IPS-20b (cell line): ENCODE measurements around the gene THAP4.

ENCODE experiments used
- H3K27ac ChIP-seq: one replicate; pipeline ENCODE4 v1.5.1; 2013; ENCODE audit warnings: low read length
- H3K27me3 ChIP-seq: 2 replicates; pipeline ENCODE4 v1.6.1; 2013; ENCODE audit warnings: mild to moderate bottlenecking, low read length, inconsistent platforms; ENCODE audit not compliant: insufficient read depth
- H3K36me3 ChIP-seq: 2 replicates; pipeline ENCODE4 v1.6.1; 2013; ENCODE audit warnings: low read depth, mild to moderate bottlenecking, inconsistent platforms, low read length, moderate library complexity; ENCODE audit not compliant: insufficient read depth
- H3K4me1 ChIP-seq: 2 replicates; pipeline ENCODE4 v1.6.1; 2013; ENCODE audit warnings: mild to moderate bottlenecking, control low read depth, inconsistent platforms, low read length, moderate library complexity; ENCODE audit not compliant: insufficient read depth
- H3K4me3 ChIP-seq: 2 replicates; pipeline ENCODE4 v1.5.1; 2013; ENCODE audit warnings: mild to moderate bottlenecking, low read length, inconsistent platforms
- H3K9ac ChIP-seq: 2 replicates; pipeline ENCODE4 v1.6.1; 2013; ENCODE audit warnings: low read depth, mild to moderate bottlenecking, inconsistent platforms, low read length, moderate library complexity
- H3K9me3 ChIP-seq: 2 replicates; pipeline ENCODE4 v1.6.1; 2013; ENCODE audit warnings: mild to moderate bottlenecking, low read depth, low read length, inconsistent platforms; ENCODE audit not compliant: insufficient read depth

The THAP4 gene

GRCh38 chr2:241645915-241646645 is 9.1 kb upstream of the THAP4 start:
- Histone ChIP-seq H3K36me3 (peaks cover 4% of the 10 kb centered on the region), H3K4me3 (no peak overlapping the region), H3K9me3 (no peaks in the 10 kb centered on the region), H3K27ac (no peak overlapping the region), H3K9ac (no peak overlapping the region), H3K4me1 (peaks cover 13% of the 10 kb centered on the region), H3K27me3 (no peaks in the 10 kb centered on the region)

- no peak overlapping the region for H3K4me3 ChIP-seq
These were observed 8.3 kb upstream of the THAP4 start for GRCh38 chr2:241645056-241645914.

GRCh38 chr2:241641631-241642030 is 4.7 kb upstream of the THAP4 start:
- Histone ChIP-seq H3K27ac (no peak overlapping the region), H3K36me3 (peaks cover 16% of the 10 kb centered on the region), H3K4me3 (no peak overlapping the region), H3K27me3 (no peaks in the 10 kb centered on the region), H3K9me3 (no peaks in the 10 kb centered on the region; the same call in 1 of the 2 replicates), H3K4me1 (peaks cover 3% of the 10 kb centered on the region), H3K9ac (no peak overlapping the region)

More at GRCh38 chr2:241645056-241645914, 8.3 kb upstream of the THAP4 start:
- Histone ChIP-seq H3K9ac (no peak overlapping the region), H3K36me3 (peaks cover 3% of the 10 kb centered on the region), H3K27me3 (no peaks in the 10 kb centered on the region), H3K9me3 (no peaks in the 10 kb centered on the region), H3K4me1 (peaks cover 7% of the 10 kb centered on the region), H3K27ac (no peak overlapping the region)

GRCh38 chr2:241640165-241640795 is 3.3 kb upstream of the THAP4 start:
- Histone ChIP-seq H3K4me1 (peaks cover 3% of the 10 kb centered on the region), H3K9me3 (no peaks in the 10 kb centered on the region; the same call in 1 of the 2 replicates), H3K9ac (no peak overlapping the region; the same call in 1 of the 2 replicates), H3K36me3 (peaks cover 16% of the 10 kb centered on the region; the same call in 1 of the 2 replicates), H3K4me3 (no peak overlapping the region), H3K27ac (no peak overlapping the region), H3K27me3 (no peaks in the 10 kb centered on the region)

- Histone ChIP-seq H3K4me3 (no peak overlapping the region), H3K27me3 (no peaks in the 10 kb centered on the region), H3K9me3 (no peaks in the 10 kb centered on the region; the same call in 1 of the 2 replicates), H3K4me1 (peaks cover 3% of the 10 kb centered on the region), H3K36me3 (peaks cover 17% of the 10 kb centered on the region; the same call in 1 of the 2 replicates), H3K9ac (no peak overlapping the region), H3K27ac (no peak overlapping the region)
These were observed 2.4 kb upstream of the THAP4 start for GRCh38 chr2:241639385-241639784.

- H3K4me3 ChIP-seq = peak overlapping the region; percentile 98
- peaks cover 21% of the 10 kb centered on the region; the same call in 1 of the 2 replicates for H3K36me3 ChIP-seq
- no peak overlapping the region for H3K9ac ChIP-seq
These were observed 2.0 kb upstream of the THAP4 start for GRCh38 chr2:241638940-241639339.

GRCh38 chr2:241637795-241638660 is 1.1 kb upstream of the THAP4 start:
- Histone ChIP-seq H3K4me1 (peaks cover 3% of the 10 kb centered on the region), H3K9me3 (no peaks in the 10 kb centered on the region; the same call in 1 of the 2 replicates), H3K36me3 (peaks cover 30% of the 10 kb centered on the region), H3K27me3 (no peaks in the 10 kb centered on the region), H3K27ac (no peak overlapping the region), H3K4me3 (peak overlapping the region; percentile 98), H3K9ac (peak overlapping the region; percentile 96)

More at GRCh38 chr2:241638940-241639339, 2.0 kb upstream of the THAP4 start:
- no peaks in the 10 kb centered on the region for H3K27me3 ChIP-seq
- H3K4me1 ChIP-seq = peaks cover 3% of the 10 kb centered on the region
- no peak overlapping the region for H3K27ac ChIP-seq
- no peaks in the 10 kb centered on the region; the same call in 1 of the 2 replicates for H3K9me3 ChIP-seq

GRCh38 chr2:241636182-241637017 is 558 bp downstream of the THAP4 start:
- Histone ChIP-seq H3K4me1 (no peaks in the 10 kb centered on the region; the same call in 1 of the 2 replicates), H3K9me3 (no peaks in the 10 kb centered on the region; the same call in 1 of the 2 replicates), H3K4me3 (peak overlapping the region; percentile 98), H3K27me3 (no peaks in the 10 kb centered on the region), H3K27ac (no peak overlapping the region), H3K9ac (peak overlapping the region; percentile 81), H3K36me3 (peaks cover 46% of the 10 kb centered on the region)

- H3K27ac ChIP-seq = no peak overlapping the region
- peak overlapping the region; percentile 81 for H3K9ac ChIP-seq
- no peaks in the 10 kb centered on the region; the same call in 1 of the 2 replicates for H3K9me3 ChIP-seq
- H3K36me3 ChIP-seq = peaks cover 52% of the 10 kb centered on the region
- no peaks in the 10 kb centered on the region; the same call in 1 of the 2 replicates for H3K4me1 ChIP-seq
- H3K4me3 ChIP-seq = peak overlapping the region; percentile 89
- H3K27me3 ChIP-seq = no peaks in the 10 kb centered on the region
These were observed 1.2 kb downstream of the THAP4 start for GRCh38 chr2:241635756-241636155.

GRCh38 chr2:241633561-241633960 is 3.4 kb downstream of the THAP4 start:
- Histone ChIP-seq H3K27ac (no peak overlapping the region), H3K9ac (no peak overlapping the region), H3K4me3 (no peak overlapping the region), H3K4me1 (no peaks in the 10 kb centered on the region; the same call in 1 of the 2 replicates), H3K9me3 (no peaks in the 10 kb centered on the region), H3K27me3 (no peaks in the 10 kb centered on the region), H3K36me3 (peaks cover 42% of the 10 kb centered on the region)
